GM12878 (cell line): ENCODE results near the gene MGME1. TPM values are rescaled to one million over a fixed set of nuclear protein-coding genes. Genes with fewer than 3 reads are reported as not detected.

Experiments used
- ATAC-seq: fragments of 200-7000 bp; cut with Tn5 transposase; 3 replicates; pipeline ENCODE4 v1.9.1; 2020; ENCODE audit warnings: mild to moderate bottlenecking, moderate library complexity
- BruUV-seq: library from RNA; stranded (reverse); fragments of 400-500 nt; replicated peaks from 2 replicates; lab custom pipeline; 2021; lab: Mats Ljungman, UMichigan
- CTCF ChIA-PET: fragments of 300-600 bp; sonication (Branson Sonifier 250); formaldehyde crosslinking; extraction: SDS; loops from one replicate; lab custom pipeline; 2021; ENCODE audit warnings: inconsistent platforms; lab: Yijun Ruan, JAX
- POLR2A ChIA-PET: fragments of 350-600 bp; formaldehyde crosslinking; extraction: SDS; loops from one replicate; lab custom pipeline; 2021; ENCODE audit warnings: inconsistent platforms; lab: Charles Lee
- RAD21 ChIA-PET: fragments of 300-600 bp; sonication (Branson Sonifier 250); formaldehyde crosslinking; loops from one replicate; lab custom pipeline; 2023; ENCODE audit warnings: antibody characterized with exemption; ENCODE audit not compliant: unreplicated experiment; lab: Charles Lee
- SMC1A ChIA-PET: fragments of 300-600 bp; sonication (Branson Sonifier 250); formaldehyde crosslinking; loops from one replicate; lab custom pipeline; 2023; ENCODE audit not compliant: unreplicated experiment, uncharacterized antibody; lab: Charles Lee
- DNase-seq: peaks from one replicate; pipeline ENCODE4 v3.0.0-alpha.2; 2011; ENCODE audit warnings: low read depth, low spot score
- FAIRE-seq: peaks from 3 replicates; lab custom pipeline; 2011; peaks lifted over from hg19 to GRCh38; lab: Jason Lieb, UNC
- H2AFZ ChIP-seq: 2 replicates; pipeline ENCODE4 v1.6.0; 2011; ENCODE audit warnings: low read depth, low read length, control low read depth; ENCODE audit not compliant: control insufficient read depth
- H3K27ac ChIP-seq: 2 replicates; pipeline ENCODE4 v1.5.1; 2011; ENCODE audit warnings: control low read depth; ENCODE audit not compliant: control insufficient read depth, insufficient read depth
- H3K27me3 ChIP-seq, 2 experiments: replicated peaks in 1 of 2; 2 replicates each; pipeline versions ENCODE4 v1.6.0 to v1.6.1; 2011; ENCODE audit warnings: low read length in 1 of 2; ENCODE audit not compliant: control insufficient read depth in 2 of 2, insufficient read depth in 2 of 2
- H3K36me3 ChIP-seq, 2 experiments: 2 replicates each; pipeline ENCODE4 v1.5.1; 2011; ENCODE audit warnings: low read length in 1 of 2; ENCODE audit not compliant: control insufficient read depth in 2 of 2, insufficient read depth in 2 of 2
- H3K4me1 ChIP-seq: 2 replicates; pipeline ENCODE4 v1.6.1; 2011; ENCODE audit warnings: mild to moderate bottlenecking, low read length, moderate library complexity, mixed read lengths; ENCODE audit not compliant: control insufficient read depth, insufficient read depth
- H3K4me2 ChIP-seq: 2 replicates; pipeline ENCODE4 v1.6.0; 2011; ENCODE audit warnings: control low read depth; ENCODE audit not compliant: control insufficient read depth, insufficient read depth
- H3K4me3 ChIP-seq: fragments of 200-600 bp; sonication (generic); 2 replicates; pipeline ENCODE4 v1.5.1; 2016
- H3K79me2 ChIP-seq: 2 replicates; pipeline ENCODE4 v1.6.0; 2011; ENCODE audit warnings: low read length; ENCODE audit not compliant: control insufficient read depth, insufficient read depth
- H3K9ac ChIP-seq: 2 replicates; pipeline ENCODE4 v1.8.0; 2011; ENCODE audit warnings: low read length, control low read depth, mixed read lengths; ENCODE audit not compliant: control insufficient read depth, insufficient read depth
- H3K9me3 ChIP-seq: replicated peaks from 3 replicates; pipeline ENCODE4 v1.5.1; 2011; ENCODE audit warnings: mild to moderate bottlenecking, low read length; ENCODE audit not compliant: control insufficient read depth, insufficient read depth
- H4K20me1 ChIP-seq: 2 replicates; pipeline ENCODE4 v1.6.0; 2011; ENCODE audit not compliant: control insufficient read depth, insufficient read depth
- CEBPB ChIP-seq, 2 experiments: fragments of 150-350 bp in 1 of 2; IDR thresholded peaks; 2 replicates each; pipeline ENCODE4 v1.6.1; 2012 to 2014; ENCODE audit warnings: low read depth in 2 of 2, low read length in 2 of 2, borderline replicate concordance in 1 of 2, inconsistent platforms in 1 of 2
- IKZF1 ChIP-seq: fragments of 450-650 bp; conservative IDR thresholded peaks from 2 replicates; pipeline ENCODE4 v1.6.1; 2017; ENCODE audit warnings: antibody characterized with exemption, mild to moderate bottlenecking
- POLR2AphosphoS5 ChIP-seq: IDR thresholded peaks from 2 replicates; pipeline ENCODE4 v1.6.1; 2011; ENCODE audit warnings: mild to moderate bottlenecking, low read length, inconsistent platforms
- WGBS: methylation state at CpG from one replicate; pipeline ENCODE4 v1.1.6; 2016; ENCODE audit warnings: low lambda C conversion rate; ENCODE audit not compliant: insufficient replicate concordance, insufficient coverage; ENCODE audit errors: missing lambda C conversion rate; 5-methylcytosine and 5-hydroxymethylcytosine counted together
- in situ Hi-C: fragments of 300-500 bp; cut with MboI; formaldehyde crosslinking; loops from 9 replicates; pipeline ENCODE4 v1.14.3; 2018; ENCODE audit warnings: mixed read lengths
- intact Hi-C: fragments of 100-400 bp; cut with micrococcal nuclease; formaldehyde crosslinking; loops from one replicate; pipeline ENCODE4 v1.14.2; 2022; ENCODE audit not compliant: unreplicated experiment
- polyA plus RNA-seq, 11 experiments: library from polyadenylated mRNA; depleted of rRNA in 4 of 11; unstranded in 6 of 11; stranded (reverse) in 5 of 11; fragments of >200 nt; fragmentation: Nextera tagmentation in 4 of 11; fragmentation: Illumina TruSeq in 1 of 11; extraction: Ambion mirVana in 4 of 11; extraction: Trizol in 1 of 11; gene quantifications; 1 replicate in 1 of 11; 2 replicates in 10 of 11; pipeline versions ENCODE4 v1.2.1 to v1.2.3, GENCODE V29; 2011 to 2016; ENCODE audit warnings: inconsistent platforms in 2 of 11, missing spikeins in 2 of 11, low read depth in 1 of 11
- total RNA-seq, 4 experiments: library from RNA; depleted of rRNA in 3 of 4; stranded (reverse); fragments of >200 nt in 3 of 4; fragmentation: Illumina TruSeq in 1 of 4; extraction: Trizol in 1 of 4; gene quantifications; 2 replicates each; pipeline versions ENCODE4 v1.2.1 to v1.2.3, GENCODE V29; 2013 to 2021
- TF ChIP-seq, protein P1 (sequence below): IDR thresholded peaks from 2 replicates; pipeline ENCODE4 v1.6.1; 2012; ENCODE audit warnings: low read depth, low read length, improper control_type of control experiment

Gene MGME1
- total and polyA plus RNA-seq, 10 of the 15 experiments (the other 5 are each of a cell fraction or from before 2014, with no cell fraction given): 13.4 to 44.8 (median 30.6) TPM

DNA sequence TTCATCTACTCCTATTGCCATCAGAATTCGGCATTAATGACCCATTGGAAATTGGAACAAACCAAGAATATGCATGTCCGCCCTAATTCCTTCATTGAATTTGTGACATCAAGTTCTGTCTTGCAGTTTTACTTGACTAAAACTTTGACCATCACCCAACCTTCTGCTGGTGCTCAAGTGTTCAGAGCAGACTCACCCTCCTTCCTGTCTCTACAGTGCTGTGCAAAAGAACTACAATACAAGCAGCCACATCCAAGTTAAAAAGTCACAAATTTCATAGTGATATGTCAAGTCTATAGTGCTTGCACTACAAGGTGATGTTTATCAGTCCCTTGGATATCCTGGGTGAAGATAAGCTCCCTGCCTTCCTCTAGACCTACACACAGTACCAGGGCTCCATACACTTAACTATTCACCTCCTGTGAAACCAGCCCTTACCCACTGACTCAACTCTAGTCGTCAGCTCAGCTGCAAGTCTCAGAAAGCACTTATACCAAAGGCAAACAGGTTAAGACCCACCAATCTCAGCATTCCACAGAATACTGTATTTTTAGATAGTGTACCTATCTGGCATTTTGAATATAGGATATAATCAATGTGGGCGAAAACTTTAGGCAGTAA lies 23.9 kb upstream of the MGME1 start (continued):
- TF ChIP-seq, protein P1, sequence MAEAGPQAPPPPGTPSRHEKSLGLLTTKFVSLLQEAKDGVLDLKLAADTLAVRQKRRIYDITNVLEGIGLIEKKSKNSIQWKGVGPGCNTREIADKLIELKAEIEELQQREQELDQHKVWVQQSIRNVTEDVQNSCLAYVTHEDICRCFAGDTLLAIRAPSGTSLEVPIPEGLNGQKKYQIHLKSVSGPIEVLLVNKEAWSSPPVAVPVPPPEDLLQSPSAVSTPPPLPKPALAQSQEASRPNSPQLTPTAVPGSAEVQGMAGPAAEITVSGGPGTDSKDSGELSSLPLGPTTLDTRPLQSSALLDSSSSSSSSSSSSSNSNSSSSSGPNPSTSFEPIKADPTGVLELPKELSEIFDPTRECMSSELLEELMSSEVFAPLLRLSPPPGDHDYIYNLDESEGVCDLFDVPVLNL: no peak

DNA sequence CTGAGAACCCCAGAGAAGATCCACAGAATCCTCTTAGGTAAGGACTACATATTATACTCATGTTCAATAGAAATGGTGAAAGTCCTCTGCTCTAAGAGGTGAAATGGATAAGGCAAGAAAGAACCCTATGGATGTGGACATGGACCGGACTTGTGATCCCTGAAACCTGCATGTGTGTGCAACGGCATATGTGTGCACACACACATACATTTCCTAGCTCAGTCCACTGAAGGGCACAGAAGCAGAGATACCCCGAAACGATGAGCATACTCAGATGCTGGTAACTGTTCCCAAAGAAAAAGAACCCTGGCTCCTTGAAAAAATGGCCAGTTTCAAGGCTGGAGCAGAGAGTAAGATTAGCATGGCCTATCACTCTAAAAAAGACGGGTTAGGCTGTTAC lies 22.8 kb upstream of the MGME1 start:
- no TSS peak for BruUV-seq
- H3K36me3 ChIP-seq: peaks cover 22 to 63% of the 10 kb centered on the region in 2 experiments
- intact Hi-C loops (no loop called here), in situ Hi-C loops (no loop called here)
- H3K4me1 ChIP-seq: peaks cover 22% of the 10 kb centered on the region
- H4K20me1 ChIP-seq: peaks cover 5% of the 10 kb centered on the region; the same call in 1 of the 2 replicates
- no peak overlapping the region for H2AFZ ChIP-seq
- ChIA-PET RAD21 (interaction anchor here (1.1 to 2.0 kb wide), 5 partner anchors 8 to 264 kb away, joined by 3 to 6 read pairs (median 4); partner anchors contain the start of gene RRBP1), SMC1A (interaction anchor here (0.6 to 2.8 kb wide), 6 partner anchors 8 to 352 kb away, joined by 3 to 10 read pairs (median 4); no protein-coding TSS in a partner anchor), CTCF (interaction anchor here (1.8 to 7.1 kb wide), 3 partner anchors 8 to 375 kb away, joined by 6 to 44 read pairs (median 20); no protein-coding TSS in a partner anchor), POLR2A (interaction anchor here (1.0 kb wide), 1 partner anchor 12 kb away, joined by 3 read pairs; no protein-coding TSS in a partner anchor)
- 78% methylated on average over 5 of the region's 5 CpGs for WGBS
- no peak for DNase-seq
- no peak overlapping the region for H3K4me2 ChIP-seq
- H3K9ac ChIP-seq: no peak overlapping the region
- ATAC-seq: no peak
- TF ChIP-seq IKZF1 (no peak), POLR2AphosphoS5 (peak; percentile 24; the same call in 1 of the 2 replicates), CEBPB (IDR thresholded peaks at IDR 0.05; ENCODE audit: borderline replicate concordance in 1 of 2, low read depth in 2 of 2, low read length in 2 of 2) (no peak)
- no peaks in the 10 kb centered on the region for H3K27me3 ChIP-seq
- no peak for FAIRE-seq
- H3K79me2 ChIP-seq: peaks cover 15% of the 10 kb centered on the region
- H3K4me3 ChIP-seq: no peak overlapping the region
- no peak overlapping the region for H3K27ac ChIP-seq
- no peaks in the 10 kb centered on the region for H3K9me3 ChIP-seq
